Fibroblast of skin of left biceps (primary cell): ENCODE measurements around the gene FCMR.

ENCODE experiments used
- DNase-seq, 2 experiments: peaks; one replicate each; pipeline ENCODE4 v3.0.0-alpha.2; 2013; ENCODE audit warnings: low read depth in 2 of 2

Gene FCMR, protein sequence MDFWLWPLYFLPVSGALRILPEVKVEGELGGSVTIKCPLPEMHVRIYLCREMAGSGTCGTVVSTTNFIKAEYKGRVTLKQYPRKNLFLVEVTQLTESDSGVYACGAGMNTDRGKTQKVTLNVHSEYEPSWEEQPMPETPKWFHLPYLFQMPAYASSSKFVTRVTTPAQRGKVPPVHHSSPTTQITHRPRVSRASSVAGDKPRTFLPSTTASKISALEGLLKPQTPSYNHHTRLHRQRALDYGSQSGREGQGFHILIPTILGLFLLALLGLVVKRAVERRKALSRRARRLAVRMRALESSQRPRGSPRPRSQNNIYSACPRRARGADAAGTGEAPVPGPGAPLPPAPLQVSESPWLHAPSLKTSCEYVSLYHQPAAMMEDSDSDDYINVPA

DNA sequence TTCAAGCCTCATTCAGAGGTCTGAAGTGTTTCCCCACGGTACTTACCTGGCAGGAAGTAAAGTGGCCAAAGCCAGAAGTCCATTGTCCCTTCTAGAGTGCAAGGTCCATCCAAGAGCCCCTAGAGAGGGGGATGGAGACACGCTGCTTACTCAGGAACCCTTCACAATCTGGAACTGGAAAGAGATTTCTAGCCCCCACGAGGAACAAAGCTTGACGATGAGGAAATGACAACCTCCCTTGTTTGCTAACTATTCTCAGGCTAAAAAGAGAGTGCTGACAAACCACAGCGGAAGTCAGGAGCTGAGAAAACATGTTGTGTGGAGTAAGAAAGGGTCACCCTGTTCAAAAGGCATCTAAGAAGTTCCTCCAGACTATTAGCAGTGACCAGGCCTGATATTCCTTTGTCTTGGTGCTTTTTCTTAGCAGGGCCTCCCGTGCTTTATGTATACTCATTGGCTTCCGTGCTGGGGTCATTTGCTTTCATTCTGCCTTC lies at the start of gene FCMR:
TSS of gene FCMR (minus strand) at position 170 of the 494 bp plus-strand sequence. CDS start at position 83, 87 bp downstream.
- DNase-seq = no peak

DNA sequence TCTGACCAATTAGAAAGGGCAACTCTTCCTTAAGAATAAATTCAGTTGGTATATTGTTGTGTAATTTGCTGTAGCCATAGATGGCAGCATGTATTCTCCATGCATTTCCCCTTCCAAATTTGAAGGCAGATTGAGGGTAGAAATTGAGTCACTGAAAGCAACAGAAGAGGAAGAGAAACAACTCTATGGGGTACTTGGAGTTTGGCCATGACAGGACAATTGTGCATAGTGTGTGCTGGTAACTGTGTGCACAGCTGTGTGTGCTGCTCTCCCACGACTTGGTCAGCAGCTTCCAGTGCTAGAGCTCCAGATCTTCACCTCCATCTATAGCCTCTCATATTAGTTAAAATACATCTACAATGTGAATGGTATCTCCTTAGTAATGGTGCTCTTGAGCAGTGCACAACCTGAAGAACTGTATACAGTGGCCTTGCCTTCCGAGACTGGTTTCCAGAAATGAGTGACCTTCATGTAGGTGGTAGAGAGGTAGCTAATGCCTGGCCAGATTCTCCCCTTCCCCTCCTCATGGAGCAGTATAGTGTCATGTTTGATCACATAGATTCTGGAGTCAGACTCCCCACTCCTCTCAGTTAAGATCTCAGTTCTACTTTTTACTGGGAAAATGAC lies 49.4 kb upstream of the FCMR start:
- no peak for DNase-seq

DNA sequence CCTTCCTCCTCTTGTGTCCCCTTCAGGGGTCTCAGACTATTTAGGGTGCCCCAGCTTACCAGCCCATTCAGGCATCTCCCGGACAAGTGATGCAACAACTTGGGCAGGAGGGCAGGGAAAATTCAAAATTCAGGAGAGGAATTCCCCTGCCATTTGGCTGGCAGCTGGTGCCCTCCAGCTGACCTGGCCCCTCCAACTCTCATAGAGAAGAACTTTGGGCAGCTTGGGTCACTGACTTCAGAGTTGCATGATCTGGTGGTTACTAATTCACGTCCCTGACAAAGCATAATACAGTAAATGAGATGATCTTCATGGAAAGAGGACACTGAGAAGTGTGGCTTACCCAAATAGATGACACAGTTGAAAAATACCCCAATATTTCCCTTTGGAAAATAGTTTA lies 48.7 kb upstream of the FCMR start, which contains the start of gene FCAMR:
TSS of gene FCAMR (minus strand) at position 15 of the 400 bp plus-strand sequence. CDS start 335 bp downstream, outside the sequence.
- DNase-seq = no peak

DNA sequence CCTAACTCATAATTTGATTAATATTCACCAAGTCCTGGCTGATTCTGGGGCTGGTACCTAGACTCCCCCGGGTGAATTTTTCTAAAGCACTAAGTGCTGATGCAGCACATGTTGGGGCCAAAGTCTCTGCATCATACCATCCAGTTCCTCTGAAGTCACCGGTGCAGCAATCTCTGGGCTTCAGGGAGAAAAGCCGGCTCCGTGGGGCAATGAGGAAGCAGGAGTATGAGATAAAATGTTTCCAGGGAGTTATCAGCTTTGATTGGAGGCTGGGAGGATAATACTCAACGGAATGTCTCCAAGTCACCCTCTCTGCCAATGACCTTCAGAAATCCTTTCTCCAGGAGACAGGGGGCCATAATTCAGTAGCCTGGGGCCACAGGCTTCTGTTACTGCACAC lies 47.3 kb upstream of the FCMR start:
- no peak for DNase-seq

DNA sequence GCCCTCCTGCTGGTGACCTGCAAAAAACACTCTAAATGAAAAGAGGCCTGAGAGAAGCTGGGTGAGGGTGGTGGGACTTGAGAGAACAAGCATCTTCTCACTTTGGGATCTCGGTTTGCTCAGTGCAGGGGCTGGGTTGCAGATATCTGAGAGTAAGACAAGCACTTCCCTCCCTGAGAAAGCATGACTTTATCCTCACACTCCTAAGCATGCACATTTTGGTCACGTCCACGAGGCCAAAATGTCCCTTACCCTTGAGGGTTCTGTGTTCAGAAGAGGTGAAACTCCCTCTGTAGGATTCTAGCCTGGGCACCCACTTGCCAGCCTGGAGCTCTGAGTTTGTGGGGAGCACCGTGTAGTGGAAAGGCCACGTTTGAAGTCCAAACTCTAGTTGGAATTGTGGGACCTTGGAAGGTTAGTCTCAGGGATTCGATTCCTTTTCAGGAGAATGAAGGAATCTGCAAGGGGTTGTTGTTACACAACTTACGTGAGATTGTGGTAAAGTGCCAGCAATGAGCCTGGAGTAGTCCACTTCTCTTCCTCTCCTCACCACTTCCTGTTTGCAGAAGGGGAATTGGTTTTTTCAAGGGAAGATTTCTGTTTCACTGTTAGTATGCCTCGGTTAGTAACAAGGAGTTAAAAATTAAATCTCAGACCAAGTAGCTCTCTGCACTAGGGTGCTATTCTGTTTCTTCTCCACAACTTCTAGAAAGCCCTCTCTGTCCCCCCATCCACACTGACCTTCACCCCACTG lies 45.5 kb upstream of the FCMR start:
- peak in 1 of 2 experiments; percentile 13 for DNase-seq

DNA sequence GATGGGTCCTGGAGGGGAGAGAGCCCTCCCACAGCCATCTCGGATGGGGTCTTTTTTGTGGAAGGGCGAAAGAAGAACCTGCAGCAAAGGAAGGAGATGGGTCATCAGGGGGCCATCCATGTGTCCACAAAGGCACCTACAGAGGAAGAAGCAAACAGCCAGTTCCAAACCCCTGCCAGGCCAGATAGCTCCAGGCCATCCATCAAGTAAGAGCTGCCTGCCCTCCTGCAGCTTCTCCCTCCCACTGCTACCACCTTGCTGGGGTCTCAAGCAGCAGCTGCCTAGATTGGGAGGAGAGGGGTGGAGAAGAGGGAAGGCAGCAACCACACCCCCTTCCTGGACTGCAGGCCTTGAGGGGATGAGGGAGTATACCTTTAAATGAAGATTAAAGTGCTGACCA lies 44.0 kb upstream of the FCMR start:
- no peak for DNase-seq

DNA sequence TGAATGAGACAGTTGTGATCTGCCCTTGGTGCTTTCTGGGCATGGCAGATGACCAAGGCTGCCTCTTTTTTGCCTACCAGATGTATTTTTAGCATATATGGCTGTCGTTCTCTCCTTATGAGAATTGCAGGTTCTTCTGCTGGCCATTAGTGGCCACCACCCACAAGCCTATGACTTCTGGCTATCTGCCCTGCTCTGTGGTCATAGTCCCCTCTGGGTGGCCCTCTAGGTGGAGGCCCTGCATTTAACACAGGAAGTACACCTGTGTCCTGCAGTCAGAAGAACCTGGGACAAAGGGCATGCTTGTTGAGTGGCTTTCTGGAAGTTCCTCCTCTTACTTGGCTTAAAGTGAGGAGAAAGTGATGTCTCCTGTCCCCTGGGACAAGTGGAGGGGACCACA lies 42.0 kb upstream of the FCMR start:
- DNase-seq = no peak

DNA sequence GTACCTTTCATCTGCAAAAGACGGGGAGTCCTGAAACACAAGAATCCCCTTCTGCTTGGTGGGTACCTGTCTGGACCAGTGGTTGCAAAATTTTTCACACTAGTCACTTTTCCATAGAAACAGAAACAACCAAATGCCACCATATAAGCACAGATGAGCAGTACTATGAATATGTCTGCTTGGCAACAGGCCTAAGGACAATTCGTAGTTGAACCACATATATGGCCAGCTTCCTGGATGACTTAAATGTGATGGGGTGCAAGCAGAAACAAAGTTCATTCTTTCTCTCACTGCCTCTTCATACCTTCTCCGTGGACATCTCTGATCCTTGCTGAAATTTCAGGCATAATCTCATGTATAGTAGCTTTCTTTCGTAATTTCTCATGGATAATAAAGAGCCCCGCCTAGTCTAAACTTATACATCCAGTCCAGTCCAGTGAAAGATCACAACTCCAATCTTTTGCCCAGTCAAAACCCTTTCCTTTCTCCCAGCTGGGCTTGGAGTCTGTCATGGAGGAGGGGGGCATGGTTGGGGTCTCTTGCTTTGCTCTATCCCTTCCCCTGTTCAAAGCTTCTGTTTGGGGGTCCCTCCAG lies 41.5 kb upstream of the FCMR start:
- DNase-seq = no peak

DNA sequence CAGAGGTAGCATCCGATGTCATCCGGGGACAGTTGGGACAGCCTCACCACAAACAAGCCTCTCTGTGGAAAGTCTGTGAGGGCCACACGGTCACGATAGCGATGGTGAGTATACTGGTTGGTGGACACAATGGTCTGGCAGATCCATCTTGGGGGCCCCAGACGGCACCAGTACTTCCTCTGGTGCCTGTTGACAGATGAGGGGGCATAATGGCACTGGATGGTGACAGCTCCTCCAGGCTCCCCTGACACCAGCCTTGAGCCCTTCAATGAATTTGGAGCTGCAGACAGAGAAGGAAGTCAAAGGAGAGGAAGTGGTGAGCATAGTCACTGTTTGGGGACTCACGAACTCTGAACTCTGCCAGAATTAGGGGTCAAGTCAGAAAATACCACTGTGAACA lies 40.5 kb upstream of the FCMR start:
- no peak for DNase-seq

DNA sequence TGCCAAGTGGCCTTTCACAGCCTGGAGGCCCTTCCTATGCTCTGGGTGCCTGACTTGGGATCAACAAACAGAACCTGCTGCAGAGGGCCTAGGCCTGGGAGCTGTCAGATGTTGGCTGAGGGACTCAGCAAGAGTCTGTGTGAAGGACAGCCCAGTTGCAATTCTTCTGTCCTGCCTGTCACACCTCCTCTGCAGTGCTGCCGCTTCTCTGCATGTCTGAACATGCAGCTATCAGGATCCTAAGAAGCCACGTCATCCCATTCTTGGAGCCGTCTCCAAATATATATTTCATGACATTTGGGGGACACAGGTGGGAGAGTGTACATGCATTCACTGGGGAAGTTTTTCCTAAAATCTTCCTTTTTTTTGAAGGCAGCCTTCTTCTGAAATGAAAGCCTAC lies 39.9 kb upstream of the FCMR start:
- no peak for DNase-seq

DNA sequence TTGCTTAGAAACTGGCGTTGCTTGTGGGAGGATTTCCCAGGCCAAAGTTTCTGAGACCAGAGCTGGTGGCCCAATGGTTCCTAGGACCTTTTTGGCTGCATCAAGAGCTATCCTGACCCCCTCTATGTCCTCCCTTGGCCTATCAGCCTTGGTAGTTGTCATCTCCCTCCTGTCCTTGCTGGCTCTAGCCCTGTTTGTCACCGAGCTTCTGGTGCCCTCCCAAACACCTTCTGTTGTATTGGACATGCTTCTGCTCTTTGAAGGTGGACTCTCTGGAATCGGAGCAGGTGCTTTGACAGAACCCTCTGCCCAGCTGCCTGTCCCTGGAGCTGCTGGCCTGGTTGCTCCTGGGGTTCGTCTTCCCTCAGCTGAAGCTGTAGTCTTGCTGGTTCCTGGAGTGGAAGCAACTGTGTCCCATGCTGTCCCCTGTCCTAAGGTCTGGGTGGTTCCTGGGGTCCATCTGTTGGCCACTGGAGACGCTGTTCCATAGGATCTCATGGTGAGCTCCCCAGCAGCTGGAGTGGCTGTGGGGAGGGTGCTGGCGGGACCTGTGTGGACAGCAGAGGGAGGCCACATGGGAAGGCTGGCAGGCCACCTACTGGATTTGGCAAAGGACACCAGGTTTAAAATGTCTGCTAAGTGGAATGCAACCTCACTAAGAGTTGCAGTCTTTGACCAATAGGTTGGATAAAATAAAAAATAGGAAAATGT lies 39.1 kb upstream of the FCMR start:
- DNase-seq = no peak

DNA sequence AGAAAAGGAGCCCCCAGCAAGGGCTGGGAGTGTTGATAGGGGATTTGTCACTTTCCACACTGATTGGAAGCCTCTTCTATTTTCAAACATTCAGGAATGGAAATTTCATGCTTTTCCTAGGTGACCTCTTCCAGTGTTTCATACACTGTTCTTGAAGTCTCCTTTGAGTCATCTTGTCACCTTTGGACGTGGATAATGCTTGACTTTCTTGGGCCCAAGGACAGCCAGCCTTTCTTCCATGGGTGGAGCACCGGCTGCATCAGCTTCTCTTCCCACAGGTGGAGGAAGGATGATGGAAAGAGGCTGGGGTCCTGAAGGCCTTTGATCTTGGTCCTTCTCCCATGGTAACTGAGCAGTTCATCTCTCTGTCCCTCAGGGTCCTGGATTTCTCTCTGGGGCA lies 36.4 kb upstream of the FCMR start:
- no peak for DNase-seq

DNA sequence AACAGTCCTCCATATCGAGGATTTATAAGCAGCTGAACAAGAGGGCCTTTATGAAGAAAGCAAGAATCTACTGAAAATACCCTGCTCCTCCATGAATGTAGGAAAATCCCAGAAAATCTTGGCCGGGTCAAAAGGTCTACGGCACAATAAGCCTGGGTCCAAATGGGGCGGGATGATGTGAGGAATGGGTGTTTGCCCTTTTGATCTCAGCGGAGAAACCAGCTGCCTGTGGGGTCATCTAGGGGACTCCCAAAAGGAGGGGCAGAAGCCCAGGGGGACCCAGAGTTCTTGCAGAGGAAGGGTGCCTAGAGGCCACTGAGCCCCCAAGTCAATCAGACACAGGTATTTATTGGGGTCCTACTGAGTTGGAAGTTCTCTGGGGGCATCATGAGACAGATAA lies 35.9 kb upstream of the FCMR start:
- no peak for DNase-seq

DNA sequence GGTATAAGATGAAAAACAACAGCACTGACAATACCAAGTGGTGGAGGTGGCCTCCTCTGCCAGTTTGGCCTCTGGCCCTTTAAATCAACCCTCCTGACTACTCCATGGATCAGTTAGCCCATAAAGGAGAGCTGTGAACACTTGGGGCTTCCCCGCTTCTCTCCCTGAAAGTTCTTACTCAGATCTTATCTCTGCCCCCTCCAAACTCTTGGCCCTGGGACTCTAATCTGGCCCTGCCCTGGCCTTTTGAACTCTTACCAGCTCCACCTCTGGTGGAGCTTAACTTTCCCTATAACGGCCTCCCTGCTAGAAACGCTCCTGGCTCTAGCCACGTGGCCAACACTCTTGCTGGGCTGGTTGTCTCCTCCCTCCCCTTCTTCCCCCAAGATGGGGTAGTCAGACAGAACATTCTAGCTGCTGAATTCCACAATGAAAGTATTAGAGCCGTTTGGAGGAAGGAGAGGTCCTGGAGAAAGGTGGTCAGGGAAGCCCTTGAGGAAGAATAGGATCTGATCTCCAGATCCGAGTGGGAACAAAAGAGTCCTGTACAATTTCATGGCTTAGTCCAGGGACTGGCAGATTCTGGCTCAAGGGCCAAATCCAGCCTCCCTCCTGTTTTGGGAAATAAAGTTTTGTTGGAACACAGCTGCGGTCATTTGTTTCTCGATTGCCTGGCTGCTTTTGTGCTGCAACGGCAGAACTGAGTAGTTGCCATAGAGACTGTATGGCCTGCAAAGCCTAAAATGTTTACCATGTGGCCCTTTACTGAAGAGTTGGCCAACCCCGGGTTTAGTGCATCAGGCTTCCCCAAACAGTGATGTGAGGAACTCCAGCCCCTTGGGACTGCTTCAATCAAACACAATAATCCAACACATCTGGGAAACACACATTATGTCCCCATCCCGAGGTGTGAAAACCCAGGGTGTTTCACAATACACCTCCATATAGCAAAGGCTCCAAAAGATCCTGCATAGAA lies 34.0 kb upstream of the FCMR start:
- peak; percentile 70 to 77 for DNase-seq

DNA sequence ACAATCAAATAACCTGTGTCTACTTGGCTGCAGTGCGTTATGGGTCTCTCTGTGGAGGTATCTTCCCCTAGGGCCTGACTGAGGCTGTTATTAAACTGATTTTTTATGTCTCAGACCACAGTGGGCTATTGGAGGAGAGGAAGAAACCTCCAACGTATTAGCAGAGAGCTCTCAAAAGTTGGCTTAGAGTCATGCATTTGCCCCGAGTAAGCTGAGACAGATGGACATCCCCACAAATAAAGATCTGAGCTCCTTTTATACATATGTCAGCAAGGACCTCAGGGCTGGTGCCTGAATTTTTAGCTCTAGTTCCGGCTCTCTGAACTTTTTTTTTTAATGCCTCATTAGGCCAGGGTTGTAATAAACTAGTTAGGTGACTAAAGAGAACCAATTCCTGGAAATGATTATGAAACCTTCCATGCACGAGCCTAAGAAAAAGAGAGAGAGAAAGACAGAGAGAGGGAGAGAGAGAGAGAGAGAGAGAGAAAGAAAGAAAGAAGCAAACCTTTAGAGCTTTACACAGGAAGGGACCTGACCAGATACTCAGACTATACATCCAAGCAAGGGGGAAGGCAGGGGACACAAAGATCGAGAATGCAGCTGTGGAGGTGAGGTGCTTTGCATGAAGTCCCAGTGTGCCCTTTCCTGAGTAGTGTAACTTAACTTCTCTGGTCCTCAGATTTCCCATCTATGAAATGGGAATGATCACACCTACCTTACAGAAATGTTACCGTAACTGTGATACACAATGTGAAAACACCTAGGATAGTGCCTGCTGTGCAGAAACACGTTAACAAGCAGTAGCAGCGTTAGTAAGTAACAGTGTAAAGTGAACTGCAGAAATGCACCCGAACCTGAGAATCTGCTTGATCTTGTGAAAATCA lies 33.0 kb upstream of the FCMR start:
- DNase-seq = no peak

DNA sequence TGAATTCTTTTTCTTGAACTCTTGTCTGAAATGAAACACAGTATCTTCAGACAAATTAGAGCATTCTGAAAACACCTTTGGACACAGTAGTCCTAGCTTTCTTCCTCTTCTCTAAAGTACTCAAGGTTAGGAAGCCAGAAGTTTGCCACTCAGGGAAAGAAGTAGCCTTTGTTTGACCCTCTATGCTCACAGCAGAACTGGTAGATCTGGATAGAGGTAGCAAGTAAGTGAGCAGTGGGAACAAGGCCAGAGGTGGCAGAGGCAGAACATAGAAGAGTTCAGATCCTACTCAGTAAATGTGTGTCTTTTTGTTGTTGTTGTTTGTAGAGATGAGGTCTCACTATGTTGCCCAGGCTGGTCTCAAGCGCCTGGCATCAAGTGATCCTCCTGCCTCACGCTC lies 31.9 kb upstream of the FCMR start:
- DNase-seq = no peak

DNA sequence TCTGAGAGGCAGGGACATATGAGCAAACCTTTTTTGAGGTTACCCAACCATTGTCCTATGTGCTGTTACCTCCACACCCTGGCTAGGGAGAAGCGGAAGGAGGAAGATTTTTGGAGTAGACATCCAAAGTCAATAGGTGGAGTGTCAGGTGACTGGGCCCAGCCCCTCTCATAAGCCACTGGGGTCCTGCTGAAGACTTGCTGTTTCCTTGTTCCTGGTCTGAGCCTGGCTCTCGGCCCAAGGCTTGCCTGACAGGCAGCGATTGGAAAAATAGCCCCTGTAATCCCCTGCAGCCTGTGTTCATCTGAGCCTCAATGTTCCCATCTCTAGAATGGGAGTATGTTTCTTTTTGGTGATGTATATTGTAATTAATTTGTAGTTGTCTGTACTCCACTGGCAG lies 31.4 kb upstream of the FCMR start:
- no peak for DNase-seq

DNA sequence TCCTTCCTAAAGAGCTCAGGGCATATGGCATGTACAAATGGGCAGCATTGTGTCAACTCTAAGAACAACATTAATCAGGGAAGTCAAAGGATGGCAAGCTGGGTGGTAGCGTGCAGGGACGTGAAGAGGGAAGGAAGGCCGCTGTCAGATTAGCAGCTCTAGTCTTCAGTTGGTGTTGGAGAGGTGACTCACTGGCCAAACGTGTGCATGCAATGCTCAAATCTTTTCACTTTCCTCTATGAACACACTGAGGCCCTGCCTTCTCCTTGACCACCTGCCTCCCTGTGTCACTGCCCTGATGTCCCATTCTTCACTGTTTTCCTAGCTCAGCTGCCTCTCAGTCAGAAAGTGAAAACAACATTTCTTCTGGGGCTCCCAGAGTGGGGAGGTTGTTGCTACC lies 30.4 kb upstream of the FCMR start:
- DNase-seq = no peak
